Breast epithelium (tissue), 3 donors: ENCODE results near the gene ZNF132.

Experiments used
- CTCF ChIP-seq, 3 donors: fragments of 450-650 bp; IDR thresholded peaks; one replicate each; pipeline ENCODE4 v1.5.1; 2016 to 2017; ENCODE audit warnings: antibody characterized with exemption in 3 of 3, mild to moderate bottlenecking in 3 of 3, moderate library complexity in 3 of 3
- POLR2AphosphoS5 ChIP-seq, 3 donors: sonication (generic); formaldehyde crosslinking; IDR thresholded peaks; one replicate each; pipeline ENCODE4 v1.6.1; 2017; ENCODE audit warnings: antibody characterized with exemption in 3 of 3

- TF ChIP-seq POLR2AphosphoS5 (IDR thresholded peaks at IDR 0.05) (no peak), CTCF (IDR thresholded peaks at IDR 0.05) (no peak)
Observed at GRCh38 chr19:58385313-58385890, 54.6 kb downstream of the ZNF132 start.
